HG02840 (cell line): ENCODE measurements around the gene LCT.
"Not testable (repeated sequence)": the region's sequence is repeated elsewhere in the genome, so short reads cannot be mapped to it uniquely, and the experiment has no call there.

Experiments used
- ATAC-seq: cut with Tn5 transposase; IDR thresholded peaks from one replicate; pipeline ENCODE4 v1.9.1; 2021; ENCODE audit warnings: mild to moderate bottlenecking, moderate library complexity, moderate number of reproducible peaks; ENCODE audit not compliant: unreplicated experiment, low FRiP score

The LCT gene

DNA sequence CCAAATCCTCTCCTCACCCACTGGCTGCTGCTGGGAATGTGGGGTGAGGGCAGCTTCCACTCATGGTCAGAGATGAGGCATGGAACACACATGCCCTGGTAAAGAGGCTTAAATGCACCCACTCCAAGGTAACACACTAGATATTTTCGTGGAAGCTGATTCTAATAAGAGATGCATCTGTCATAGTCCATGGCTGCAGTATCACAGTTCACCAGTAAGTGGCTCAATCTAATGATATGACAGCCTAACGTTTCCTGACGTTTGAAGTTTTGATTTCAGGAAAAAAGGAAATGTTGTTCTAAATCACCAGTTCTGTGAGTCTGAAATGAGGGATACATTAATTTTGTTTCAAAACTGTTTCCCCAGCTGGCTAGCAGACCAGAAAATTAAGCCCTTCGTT is 38.2 kb downstream of the LCT start:
- ATAC-seq: no peak

DNA sequence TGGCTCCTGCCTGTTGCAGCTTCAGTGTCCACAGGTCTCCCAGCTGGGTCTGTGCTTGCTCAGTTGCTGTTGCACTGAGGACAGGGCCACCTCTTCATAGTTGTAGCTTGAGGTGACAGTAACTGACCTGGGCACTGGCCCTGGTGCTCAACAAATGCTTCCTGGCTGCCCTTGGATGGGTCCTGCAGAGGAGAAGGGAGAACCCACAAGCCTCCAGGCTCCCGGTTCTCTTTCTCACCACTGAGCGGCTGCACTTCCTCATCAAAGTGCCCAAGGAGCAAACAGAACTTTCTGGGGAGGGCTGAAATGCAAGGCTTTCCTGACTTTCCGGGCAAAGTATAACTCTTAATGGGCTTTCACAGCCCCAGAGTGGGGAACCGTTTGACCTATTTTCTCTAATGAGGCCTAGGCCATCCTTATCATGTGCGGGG is 38.7 kb downstream of the LCT start:
- no peak for ATAC-seq

GRCh38 chr2:135797497-135798274 is 39.3 kb downstream of the LCT start:
- ATAC-seq: no peak

GRCh38 chr2:135796606-135797005 is 40.4 kb downstream of the LCT start:
- no peak for ATAC-seq

DNA sequence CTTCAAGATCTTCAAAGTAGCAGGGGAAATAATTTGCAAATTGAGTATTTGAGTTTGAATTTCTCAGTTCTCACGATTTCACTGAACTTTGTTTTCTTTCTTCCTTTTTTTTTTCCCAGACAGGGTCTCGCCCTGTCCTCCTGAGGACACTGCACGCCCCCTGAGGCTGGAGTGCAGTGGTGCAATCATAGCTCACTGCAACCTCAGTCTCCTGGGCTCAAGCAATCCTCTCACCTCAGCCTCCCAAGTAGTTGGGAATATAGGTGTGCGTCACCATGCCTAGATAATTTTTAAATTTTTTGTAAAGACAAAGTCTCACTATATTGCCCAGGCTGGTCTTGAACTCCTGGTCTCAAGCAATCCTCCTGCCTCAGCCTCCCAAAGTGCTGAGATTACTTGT is 41.3 kb downstream of the LCT start:
- not testable (repeated sequence) for ATAC-seq

GRCh38 chr2:135792401-135793150 is 44.4 kb downstream of the LCT start:
- ATAC-seq: no peak

- no peak for ATAC-seq
Measured at GRCh38 chr2:135791418-135792190, 45.4 kb downstream of the LCT start.

DNA sequence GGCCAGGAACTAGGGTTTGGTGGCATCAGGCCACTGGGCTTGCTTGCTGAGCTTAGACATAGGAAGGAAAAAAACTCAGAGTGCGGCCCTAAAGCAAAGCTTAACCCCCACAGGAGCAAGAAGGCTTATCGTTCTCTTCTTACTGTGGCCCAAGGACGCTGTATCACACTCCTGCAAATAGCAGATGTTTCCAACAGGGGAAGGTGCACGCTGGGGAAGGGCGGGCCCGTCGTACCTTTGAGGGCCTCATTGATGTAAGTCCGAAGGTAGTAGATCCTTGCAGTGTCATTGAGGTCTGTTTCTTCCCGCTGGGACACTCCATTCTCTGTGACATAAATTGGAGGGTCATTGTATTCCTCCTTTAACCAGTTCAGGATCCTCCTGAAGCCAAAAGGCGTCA is 46.6 kb downstream of the LCT start:
- ATAC-seq: no peak

- ATAC-seq: no peak
Measured at GRCh38 chr2:135786823-135787222, 50.2 kb downstream of the LCT start.

GRCh38 chr2:135785032-135785431 is 52.0 kb downstream of the LCT start:
- ATAC-seq: no peak

DNA sequence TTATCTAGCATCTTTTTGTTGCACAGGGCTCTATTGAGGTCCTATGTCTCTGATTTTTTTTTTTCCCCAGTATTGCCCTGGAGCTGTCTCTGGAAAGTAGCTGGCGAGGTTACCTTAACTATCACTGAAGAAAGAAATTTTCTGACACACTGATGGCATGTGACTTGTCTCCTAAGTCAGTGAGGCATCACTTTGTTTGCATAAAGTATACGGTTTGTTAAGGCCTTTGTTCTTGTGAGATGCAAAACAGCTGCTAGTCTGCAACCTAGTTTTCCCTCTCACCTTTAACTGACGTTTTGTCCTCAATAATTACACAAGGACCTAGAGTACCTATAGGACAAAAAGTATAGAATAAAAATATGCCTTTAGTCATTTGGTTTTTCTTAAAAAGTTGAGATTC is 53.5 kb downstream of the LCT start:
- no peak for ATAC-seq

DNA sequence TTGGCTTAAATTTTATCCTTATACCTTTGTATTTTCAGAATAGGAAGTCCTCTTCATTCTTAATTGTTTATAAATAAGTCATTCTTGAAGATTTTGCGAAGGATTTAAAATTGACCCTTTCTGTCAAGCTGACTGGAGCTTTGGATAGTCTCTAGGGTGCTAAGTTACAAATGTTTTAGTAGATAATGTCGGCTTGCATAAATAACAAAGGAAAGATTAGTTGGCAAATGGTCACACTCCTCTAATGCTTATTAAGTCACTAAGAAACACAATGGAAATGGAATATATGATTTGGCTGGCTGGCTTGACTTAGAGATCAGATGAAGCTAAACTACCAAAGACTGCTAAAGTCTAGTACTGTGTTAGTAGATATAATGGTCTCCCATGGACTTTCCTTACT is 54.8 kb downstream of the LCT start:
- ATAC-seq: no peak

- no peak for ATAC-seq
Measured at GRCh38 chr2:135776367-135776766, 60.6 kb downstream of the LCT start.

GRCh38 chr2:135775420-135775819 is 61.6 kb downstream of the LCT start:
- ATAC-seq: no peak

- no peak for ATAC-seq
Measured at GRCh38 chr2:135773917-135774316, 63.1 kb downstream of the LCT start.

DNA sequence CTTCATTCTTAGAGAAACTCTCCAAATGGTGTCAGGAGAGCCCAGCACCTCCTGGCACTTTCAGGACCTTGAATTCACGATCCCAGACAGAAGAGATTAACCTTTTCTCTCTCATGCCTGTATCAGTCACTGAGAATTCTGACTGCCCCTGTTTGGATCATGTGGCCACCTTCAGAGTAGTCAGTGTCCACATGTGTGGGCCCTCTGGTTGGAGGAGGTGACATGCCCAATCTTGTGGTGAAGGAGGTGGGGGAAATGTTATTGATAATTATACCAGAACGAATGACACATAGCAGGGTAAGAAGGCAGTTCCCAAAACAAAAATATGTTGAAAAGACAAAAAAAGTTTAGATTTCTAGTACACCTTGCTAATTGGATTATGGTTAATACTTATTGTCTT is 63.7 kb downstream of the LCT start:
- ATAC-seq: no peak

DNA sequence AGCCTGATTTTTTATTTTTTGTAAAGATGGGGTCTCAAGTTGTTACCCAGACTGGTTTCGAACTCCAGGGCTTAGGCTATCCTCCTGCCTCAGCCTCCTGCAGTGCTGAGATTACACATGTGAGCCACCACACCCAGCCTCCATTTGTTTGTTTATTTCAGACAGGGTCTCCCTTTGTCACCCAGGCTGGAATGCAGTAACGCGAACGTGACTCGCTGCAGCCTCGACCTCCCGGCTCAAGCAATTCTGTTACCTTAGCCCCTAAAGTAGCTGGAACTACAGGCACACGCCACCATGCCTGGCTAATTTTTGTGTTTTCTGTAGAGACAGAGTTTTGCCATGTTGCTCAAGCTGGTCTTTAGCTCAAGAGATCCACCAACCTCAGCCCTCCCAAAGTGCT is 68.1 kb downstream of the LCT start:
- ATAC-seq: no peak

DNA sequence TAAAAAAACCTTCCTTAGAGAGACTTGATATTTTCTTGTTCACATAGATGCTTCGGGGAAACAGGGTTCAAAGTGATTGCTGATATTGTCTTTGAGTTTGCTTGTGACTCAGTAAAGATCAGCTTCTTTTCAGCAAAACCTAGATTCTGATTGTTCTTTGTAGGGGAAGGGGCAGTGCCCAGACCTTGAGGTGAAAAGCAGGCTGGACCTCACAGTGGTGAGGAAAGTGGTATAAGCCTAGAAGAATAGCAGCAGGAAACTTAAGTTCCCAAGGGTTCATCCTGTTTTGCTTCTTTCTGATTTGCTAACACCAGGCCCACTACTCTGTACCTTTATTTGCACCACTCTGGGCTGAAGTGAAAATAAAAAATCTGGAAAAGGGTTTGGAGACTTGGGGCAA is 74.5 kb downstream of the LCT start:
- no peak for ATAC-seq

DNA sequence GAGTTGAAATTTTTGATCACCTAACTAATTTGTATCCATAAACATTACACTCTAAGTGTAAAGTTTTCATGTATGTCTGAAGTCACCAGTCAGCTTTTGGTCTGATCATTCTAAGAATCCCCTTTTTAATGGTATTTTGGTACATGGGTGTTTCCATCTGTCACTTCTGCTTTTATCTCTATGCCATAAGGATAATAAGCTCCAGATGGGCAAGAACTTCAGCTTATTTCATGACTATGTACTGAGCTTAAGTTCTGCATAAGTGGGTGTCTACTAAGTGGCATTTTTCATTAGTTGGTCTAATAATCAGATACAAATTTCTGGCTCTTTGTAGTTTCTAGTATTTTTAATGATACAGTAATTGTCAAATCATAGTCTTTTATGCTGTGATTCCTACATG is 75.0 kb downstream of the LCT start:
- no peak for ATAC-seq

DNA sequence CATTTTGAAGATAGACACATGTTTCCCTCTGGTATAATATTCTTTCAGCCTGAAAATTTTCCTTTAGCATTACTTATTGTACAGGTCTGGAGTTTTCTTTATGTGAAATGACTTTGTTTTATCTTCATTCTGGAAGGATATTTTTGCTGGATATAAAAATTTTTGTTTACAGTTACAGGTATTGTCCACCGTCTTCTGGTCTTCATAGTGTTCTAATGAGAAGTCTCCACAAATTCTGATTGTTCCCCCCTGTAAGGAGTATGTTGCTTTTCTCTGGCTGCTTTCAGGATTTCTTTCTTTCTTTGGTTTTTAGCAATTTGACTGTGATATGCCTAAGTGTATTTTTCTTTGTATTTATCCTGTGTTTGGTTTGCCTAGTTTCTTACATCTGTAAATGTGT is 80.3 kb downstream of the LCT start:
- ATAC-seq: no peak

GRCh38 chr2:135755573-135755972 is 81.4 kb downstream of the LCT start:
- no peak for ATAC-seq
